Stromal cell of bone marrow (primary cell): ENCODE results near the gene VPS13D.

ENCODE experiments used
- DNase-seq: peaks from one replicate; pipeline ENCODE4 v3.0.0-alpha.2; 2012; ENCODE audit warnings: low read depth

VPS13D gene

DNA sequence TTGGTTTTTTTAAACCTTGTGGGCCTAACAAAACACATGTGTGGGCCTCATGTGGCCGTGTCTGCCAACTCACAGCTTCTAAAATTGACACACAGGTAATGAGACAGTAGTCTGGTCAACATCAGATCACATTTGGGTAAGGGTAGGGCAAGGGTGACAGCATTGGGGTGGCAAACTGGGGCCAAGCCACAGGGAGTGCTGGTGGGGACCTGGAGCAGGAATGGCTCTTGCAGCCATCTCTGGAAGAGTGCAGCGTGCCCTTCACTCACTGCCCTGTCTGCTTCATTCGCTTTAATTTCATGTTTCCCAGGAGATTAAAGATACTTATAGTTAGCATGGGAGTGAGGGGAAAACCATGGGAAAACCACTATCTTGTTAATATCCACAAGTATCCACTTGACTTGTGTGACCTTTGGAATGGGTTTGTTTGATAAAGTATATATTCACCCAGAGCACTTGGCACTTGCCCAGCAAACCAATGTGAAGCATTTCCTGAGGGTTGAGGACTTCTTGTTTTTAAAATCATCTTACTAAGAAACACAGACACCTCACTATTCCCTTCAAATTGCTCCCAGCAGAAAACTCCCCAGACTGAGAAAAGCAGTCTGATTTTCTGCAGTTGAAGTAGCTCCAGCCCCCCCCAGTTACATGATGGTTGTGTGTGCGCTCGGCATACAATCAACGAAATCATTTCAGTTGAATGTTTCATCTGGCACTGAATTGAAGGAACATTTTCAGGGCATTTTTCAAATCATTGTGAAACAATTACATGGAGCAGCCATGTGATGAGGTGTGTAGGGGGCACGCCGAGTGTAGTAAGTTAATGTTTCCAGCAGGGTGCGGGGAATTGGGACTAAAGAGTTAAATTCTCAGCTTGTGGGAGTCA lies 175.7 kb downstream of the VPS13D start:
- no peak for DNase-seq

DNA sequence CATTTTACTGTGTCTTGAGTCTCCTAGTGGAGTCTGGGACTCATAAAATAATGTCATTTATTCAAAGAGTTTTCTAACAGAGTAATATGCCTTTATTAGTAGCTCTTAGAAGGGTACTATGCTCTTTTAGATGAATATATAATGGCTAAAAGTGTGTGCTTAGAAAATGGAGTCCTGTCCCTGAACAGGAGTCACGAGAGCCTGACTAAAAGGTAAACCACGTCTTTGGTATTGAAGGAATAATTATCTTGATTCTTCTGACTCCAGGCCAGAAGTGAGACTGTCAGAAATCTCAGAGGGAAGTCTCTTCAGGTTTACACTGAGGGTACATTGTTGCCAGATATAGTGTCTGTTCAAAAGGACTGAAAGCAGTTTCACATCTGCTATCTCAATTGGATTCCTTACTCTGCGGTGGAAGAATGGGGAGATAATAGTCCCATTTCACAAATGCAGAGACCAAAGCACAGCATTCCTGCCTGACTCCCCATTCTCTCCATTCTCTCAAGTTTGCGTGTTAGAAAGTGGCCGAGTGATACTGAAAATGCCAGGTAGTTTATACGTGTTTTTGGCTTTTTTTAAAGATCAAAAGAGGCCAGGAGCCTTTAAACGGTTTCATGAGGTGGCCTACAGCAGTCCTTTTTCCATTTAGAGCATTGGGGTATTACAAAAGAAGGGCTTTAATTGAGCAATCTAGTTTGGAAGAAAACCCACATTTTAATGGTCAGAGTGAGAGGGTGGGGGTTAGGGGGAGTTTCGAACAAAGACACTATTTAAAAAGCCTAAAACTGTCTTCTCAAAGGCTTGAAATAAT lies 176.6 kb downstream of the VPS13D start:
- DNase-seq: no peak

DNA sequence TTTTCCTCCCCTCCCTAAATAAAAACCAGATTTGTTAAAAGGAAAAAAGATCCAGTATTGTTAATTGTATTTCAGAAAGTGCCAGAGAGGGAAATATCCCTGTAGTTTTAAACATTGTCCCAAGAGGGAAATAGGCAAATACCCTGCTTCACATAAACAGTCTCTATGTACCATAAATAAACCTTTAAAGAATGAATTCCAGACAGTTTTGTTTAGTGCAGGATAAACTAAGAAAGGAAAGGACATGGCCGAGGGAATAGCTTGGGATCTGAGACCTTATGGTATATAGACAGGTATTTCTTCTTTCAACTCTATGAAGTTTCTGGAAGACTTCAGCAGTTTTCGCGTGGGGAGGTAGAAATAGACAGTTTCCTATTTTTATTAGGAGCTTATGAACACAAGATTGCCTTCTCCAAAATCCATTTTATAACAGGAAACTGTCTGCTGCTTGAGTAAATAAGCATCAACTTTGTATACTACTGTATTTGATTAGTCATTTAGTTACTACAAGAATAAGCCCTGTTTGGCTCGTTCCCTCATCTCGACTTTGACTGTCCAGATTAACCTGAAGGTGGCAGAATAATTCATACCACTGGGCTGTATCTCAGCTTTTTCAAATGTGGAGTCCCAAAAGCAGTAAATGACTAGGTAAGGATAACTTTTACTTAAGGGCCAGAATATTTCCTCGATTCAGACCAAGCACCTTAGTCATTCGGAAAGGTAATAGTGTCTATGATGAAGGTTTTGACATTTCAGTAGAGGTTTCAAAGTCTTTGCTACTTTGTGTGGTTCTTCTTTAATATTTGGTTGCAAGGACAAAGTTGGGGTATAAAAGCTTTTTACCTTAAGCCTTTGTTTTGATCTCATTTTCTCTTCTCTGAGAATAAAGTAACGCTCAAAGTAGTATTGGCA lies 177.5 kb downstream of the VPS13D start:
- DNase-seq: no peak

DNA sequence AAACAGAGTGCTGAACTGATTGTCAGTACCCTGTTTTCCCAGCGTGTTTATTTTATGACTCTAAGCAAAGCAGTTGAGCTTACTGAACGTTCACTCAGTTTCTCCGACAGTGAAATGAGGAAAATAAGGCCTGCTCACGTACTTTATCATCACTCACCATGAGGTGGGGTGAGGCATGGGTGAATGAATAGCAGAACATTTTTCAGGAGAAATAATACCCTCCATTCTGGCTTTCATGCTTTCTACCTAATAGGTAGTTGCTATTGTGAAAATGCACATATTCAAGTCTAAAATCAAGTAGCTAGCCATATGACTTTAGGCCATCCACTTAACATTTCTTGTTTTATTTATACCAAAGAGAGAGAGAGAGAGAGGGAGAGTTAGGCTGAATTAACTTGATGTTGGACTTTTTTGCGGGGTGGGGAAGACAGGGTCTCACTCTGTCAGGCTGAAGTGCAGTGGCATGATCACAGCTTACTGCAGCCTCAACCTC lies 178.2 kb downstream of the VPS13D start:
- DNase-seq: no peak

DNA sequence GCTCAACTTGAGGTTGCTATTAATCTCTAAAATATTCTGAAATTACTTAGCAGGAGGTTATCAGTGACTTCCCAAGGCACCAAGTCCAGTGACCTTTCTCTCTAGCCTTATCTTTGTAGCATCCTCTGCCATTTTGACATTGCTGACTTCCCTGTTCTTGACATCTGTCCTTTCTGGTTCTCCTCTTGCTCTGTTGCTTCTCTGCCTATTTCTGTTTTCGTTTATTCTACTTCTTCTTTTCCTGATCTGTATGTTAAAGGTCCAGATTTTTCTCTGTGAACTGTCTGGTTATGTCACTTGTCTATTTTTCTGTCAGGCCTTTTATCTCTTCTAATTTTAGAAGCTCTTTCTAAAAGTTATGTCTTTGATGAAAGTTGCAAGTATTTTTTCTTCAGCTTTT lies 178.8 kb downstream of the VPS13D start:
- no peak for DNase-seq

DNA sequence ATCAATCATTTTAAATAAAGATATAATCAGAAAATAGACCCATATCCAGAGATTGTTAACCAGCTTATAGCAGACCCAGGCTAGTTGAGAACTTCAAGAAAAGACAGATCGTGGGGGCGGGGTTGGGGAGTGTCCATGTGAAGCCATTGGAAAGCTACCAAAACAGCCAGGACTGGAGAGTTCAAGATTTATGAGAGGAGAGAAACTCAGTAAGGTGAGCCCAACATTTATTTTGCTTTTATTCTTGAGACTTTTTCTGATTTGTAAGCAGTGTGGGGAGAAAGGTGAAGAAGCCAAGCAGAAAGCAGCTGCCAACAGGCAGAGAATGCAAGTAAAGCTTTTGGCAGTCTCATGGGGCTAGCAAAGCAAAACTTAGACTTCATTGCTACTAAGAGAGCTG lies 179.9 kb downstream of the VPS13D start:
- DNase-seq: no peak

DNA sequence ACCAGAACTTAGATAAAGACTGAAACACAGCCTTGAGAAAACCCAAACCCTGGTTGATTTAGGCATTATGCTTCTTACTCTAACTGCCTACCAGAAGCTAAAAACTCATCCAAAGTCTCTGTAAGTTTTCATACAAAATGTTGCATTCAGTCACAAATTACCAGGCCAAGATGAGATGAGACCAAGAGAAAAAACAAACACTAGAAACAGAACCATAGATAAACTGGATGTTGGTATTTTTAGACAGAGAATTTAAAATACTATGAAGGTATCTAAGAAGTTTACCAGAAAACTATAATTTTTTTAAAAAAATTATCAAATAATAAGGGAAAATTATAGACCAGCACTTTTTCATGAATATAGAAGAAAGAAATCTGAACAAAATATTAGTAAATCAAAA lies 180.5 kb downstream of the VPS13D start:
- DNase-seq: no peak

DNA sequence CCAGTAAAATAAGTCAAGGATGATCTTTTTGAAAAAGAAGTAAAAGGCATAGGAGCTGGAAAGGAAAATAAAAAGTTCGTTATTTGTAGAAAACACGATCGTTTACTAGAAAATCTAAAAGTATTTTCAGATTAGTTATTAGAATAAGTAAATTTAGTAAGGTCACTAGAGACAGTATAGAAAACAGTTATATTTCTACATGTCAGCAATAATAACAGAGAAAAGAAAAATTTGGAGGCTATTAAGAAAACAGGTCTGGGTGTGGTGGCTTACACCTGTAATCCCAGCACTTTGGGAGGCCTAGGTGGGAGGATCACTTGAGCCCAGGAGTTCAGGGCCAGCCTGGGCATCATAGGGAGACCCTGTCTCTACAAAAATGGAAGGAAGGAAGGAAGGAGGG lies 181.3 kb downstream of the VPS13D start:
- no peak for DNase-seq

DNA sequence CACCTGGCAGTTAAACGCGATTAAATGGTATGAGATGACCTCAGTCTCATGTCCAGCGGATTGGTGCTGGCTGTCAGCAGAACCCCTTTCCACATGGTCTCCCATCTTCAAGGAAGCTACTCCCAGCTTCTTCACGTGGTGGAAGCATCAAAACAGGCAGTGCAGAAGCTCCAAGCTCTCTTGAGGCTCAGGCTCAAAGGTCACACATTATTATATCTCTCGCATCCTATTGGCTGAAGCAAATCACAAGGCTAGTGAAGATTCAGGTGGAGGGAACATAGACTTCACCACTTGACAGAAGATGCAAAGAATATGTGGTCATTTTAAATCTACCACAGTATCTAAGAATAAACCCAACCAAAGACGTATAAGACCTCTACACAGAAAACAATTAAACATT lies 181.9 kb downstream of the VPS13D start:
- DNase-seq: no peak

DNA sequence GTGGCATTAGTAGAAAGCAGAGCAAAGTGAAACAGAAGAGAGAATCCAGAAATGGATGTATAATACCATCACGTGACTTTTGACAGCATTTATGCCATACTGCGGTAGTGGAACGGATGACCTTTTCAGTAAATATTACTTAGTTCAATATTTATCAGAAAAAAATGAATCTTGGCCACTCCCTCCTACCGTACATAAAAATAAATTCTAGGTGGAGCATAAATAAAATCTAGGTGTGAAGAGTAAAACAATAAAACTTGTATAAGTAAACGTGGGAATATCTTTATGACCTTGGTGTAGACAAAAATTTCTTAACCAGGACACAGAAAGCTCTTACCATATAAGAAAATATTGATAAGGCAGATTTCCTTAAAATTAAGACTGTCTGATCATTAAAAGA lies 182.6 kb downstream of the VPS13D start:
- no peak for DNase-seq

DNA sequence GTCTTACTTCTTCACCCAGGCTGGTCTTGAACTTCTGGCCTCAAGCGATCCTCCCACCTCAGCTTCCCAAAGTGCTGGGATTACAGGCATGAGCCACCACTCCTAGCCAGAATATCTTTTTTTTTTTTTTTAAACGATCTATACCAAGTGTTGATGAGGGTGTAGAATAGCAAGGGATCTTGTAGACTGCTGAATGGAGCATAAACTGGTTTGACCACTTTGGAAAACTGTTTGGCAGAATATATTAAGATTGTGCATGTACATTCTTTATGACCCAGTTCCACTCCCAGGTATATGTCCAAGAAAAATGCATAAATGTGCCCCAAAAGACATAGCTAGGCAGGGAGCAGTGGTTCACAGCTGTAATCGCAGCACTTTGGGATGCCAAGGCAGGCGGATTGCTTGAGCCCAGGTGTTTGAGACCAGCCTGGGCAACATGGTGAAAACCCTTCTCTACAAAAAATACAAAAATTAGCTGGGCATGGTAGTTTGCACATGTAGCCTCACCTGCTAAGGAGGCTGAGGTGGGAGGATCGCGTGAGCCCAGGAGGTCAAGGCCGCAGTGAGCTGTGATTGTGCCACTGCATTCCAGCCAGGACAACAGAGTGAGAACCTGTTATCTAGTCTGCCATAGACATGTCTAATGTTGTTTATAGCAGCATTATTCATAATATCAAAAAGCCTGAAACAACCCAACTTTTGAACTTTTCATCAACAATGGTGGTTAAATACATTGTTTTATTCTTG lies 184.0 kb downstream of the VPS13D start:
- no peak for DNase-seq

DNA sequence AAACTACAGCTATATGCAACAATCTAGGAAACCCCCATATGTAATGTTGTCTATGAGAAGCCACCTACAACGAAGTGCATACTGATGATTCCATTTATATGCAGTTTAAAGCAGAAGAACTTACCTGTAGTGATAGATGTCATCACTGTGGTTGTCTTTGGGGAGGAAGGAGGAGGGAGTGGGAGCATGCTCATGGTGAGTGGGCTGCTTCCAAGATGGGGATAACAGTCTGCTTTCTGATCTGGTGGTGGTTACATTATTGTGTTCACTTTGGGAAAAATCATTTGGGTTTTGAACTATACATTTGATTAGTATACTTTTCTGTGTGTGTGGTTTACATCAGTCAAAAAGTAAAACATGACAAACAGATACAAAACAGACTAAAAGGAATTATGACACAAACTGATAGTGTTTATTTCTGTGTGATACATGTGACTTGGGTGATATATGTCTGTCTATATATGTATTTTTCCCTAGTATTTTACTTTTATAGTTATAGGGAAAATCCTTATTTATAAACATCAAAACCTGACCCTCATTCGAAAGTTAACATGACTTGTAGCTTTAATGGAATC lies 184.7 kb downstream of the VPS13D start:
- no peak for DNase-seq

DNA sequence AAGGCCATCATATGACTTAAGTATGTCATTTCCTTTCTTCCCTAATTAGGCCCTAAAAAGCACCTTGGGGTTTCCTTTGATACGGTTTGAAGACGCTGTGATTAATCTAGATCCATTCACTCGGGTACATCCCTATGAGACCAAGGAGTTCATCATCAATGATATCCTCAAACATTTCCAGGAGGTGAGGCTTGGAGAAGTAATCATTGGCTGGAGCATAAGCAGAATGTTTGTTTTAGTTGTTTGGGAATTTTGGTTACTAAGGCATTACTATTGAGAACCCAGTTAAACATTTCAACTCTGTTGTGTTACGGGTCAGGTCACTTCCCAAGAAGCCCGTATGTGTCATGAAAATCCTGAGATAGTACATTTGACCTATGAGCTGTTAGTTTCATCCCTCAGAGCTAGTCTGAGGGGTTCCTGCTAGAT lies 185.2 kb downstream of the VPS13D start:
- no peak for DNase-seq

DNA sequence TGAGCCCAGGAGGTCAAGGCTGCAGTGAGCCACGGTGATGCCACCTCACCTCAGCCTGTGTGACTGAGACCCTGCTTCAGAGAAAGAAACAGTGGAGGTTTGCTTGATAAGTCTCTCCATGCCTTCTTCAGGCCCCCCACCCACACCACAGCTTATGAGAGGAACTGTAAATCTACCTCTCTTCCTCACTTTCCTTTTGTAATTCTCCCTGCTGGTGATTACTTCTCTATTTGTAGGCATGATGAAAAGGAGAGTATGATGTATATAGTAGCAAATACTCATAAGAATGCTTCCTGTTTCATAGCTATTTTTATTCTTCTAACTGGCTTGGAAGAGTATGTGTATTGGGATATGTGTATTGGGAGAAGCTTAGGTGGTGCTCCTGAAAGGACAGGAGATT lies 186.3 kb downstream of the VPS13D start:
- no peak for DNase-seq

DNA sequence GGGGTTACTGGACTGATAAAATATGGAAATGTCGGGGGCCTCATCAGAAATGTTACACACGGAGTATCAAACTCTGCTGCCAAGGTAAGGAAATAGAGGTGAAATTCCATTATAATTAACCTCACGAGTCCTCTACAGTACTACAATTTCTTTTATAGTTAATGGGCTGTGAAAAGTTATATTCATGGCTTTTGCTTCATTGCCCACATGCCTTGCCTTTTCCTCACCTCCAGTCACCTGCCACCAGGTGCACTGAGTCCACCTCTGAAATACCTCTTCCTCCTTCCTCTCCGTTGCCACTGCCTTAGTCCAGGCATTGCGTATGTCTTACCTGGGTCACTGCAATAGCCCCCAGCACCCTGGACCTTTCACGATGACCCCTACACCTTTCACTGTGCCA lies 186.9 kb downstream of the VPS13D start:
- no peak for DNase-seq

DNA sequence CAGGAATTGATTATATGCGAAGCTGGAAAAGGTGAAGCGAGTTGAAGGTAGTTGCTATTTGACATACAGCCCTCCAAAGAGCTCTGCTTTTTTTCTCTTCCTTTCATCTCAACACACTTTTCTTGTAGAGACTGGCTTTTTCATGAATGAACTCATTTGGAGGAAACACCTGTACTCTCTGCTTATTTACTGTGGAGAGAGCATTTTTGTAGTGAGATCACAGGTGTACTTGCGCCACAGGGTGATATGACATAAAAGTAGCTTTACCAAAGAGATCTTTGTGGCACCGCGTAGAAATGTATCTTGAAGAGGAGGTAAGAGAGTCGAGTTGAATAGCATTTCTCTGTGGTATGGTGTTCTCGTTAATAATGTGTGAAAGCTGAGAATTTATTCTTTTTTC lies 187.6 kb downstream of the VPS13D start:
- DNase-seq: no peak

DNA sequence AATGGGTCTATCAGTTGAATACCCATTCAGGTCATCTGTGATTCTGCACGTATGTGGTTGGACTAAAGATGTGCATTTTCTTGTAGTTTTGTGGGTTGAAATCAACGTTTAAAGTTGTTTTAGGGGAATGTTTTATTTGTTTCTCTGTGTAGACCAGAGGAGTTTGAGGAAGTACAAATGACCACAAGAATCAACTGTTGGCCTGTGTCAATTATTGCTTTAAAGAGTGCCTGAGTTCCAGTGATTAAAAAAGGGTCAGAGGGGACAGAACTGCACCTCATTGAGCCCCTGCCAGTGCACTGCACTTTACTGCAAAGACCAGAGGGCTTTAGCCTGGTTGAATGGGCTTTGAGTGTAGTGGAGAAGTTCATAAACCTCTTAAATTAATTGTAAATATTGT lies 190.3 kb downstream of the VPS13D start:
- no peak for DNase-seq

DNA sequence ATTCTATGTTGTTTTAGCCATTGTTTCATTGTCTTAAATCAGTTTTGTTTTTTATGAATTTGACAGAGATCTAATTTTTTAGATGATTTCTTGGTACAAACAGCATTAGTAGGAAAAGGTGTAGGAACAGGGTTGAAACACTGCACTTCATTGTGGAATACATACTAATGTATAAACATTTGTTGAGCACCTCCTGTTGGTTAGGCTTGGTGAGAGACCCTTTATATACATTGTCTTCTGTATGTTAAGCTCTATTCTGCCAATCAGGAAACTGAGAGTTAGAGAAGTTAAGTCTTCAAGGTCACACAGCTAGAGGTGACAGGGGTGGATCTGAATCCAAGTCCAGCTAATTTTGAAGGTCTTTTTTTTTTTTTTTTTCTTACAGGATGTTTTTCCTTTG lies 192.7 kb downstream of the VPS13D start:
- DNase-seq: no peak

DNA sequence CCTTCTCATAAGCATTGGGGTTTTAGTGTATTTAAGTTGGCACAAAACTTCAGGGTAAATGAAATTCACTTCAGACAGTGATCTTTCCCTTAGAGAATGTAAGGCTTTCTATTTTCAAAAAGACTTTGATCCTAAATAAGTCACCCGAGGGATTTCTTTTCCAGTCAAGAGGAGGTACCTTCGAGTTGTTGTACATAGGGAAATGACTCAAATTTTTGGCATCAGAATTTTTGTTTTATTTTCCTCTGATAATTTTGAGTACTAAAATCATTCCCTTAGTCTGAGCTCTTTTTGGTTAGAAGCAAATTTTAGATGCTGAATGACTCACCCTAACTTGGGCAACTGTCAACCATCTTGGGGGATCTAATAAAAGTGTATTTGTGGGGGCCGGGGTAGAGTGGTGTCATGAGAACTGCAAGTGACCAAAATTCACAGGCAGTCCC lies 194.3 kb downstream of the VPS13D start:
- peak; percentile 79 for DNase-seq

DNA sequence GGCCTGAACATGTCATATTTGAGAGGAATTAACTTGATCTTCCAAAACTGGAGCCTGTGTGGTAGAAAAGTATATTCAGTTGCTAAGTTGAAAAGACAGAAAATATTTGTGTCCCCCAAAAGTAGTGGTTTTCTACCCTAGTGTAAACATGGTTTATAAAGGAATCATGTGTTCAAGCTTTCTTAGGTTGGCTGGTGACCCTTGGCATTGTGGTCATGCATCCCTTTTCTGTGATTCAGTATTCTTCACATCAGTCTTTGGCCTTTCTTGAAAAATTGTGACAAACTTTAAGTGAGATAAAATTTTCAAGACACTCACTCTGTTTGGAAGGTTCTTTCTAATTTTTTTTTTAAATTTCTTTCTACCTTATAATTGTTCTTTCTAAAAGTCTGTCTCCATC lies 195.0 kb downstream of the VPS13D start:
- DNase-seq: no peak

DNA sequence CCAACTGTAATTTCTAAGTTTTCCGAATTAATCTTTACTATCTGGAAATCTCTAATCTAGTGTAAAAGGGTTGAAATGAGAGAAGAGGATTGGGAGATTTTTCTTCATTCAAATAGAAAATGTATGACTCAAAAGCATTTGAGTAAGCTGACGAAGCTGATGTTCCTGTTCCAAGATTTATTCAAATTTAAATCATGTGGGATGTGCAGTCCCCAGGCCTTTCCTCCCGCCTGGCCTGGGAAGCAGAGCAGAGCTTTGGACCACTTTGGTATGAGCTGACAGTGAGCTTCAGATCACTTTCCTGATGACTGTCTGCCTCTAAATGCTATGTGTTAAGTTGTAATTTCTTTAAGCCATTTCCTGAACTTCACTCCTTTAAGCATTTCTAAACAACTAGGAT lies 196.2 kb downstream of the VPS13D start:
- peak; percentile 53 for DNase-seq
